ENCODE results near the gene ROMO1.

GRCh38 chr20:35708502-35708901, 9.3 kb downstream of the ROMO1 start:
- no peak for TF ChIP-seq CTCF (IDR thresholded peaks at IDR 0.05)
- no peak for TF ChIP-seq POLR2A (IDR thresholded peaks at IDR 0.05)

Measured in prostate gland (tissue), 2 donors.